WTC11 (cell line): ENCODE data around the gene POU3F2. TPM values are rescaled to one million over a fixed set of nuclear protein-coding genes. Genes with fewer than 3 reads are reported as not detected.

Experiments used
- ATAC-seq: fragments of 200-7000 bp; cut with Tn5 transposase; 2 replicates; pipeline ENCODE4 v1.10.0; 2021; ENCODE audit warnings: mild to moderate bottlenecking, moderate library complexity
- CTCF ChIA-PET: fragments of 300-600 bp; sonication (Branson Sonifier 250); formaldehyde crosslinking; loops from one replicate; lab custom pipeline; 2021; ENCODE audit warnings: antibody characterized with exemption; lab: Charles Lee
- POLR2A ChIA-PET: fragments of 350-600 bp; sonication (Branson Sonifier 250); formaldehyde crosslinking; loops from one replicate; lab custom pipeline; 2021; ENCODE audit warnings: antibody characterized with exemption; lab: Charles Lee
- DNase-seq: peaks from one replicate; pipeline ENCODE4 v3.0.0; 2021; ENCODE audit warnings: low spot score
- H3K27ac Mint-ChIP-seq: 2 replicates; pipeline ENCODE4 v1.8.0; 2021; ENCODE audit warnings: mixed read lengths
- H3K27me3 Mint-ChIP-seq: 2 replicates; pipeline ENCODE4 v1.8.0; 2021; ENCODE audit warnings: low read depth, mild to moderate bottlenecking, moderate library complexity, mixed read lengths
- H3K36me3 Mint-ChIP-seq: 2 replicates; pipeline ENCODE4 v1.8.0; 2021; ENCODE audit warnings: mixed read lengths
- H3K4me1 Mint-ChIP-seq: 2 replicates; pipeline ENCODE4 v1.8.0; 2022; ENCODE audit warnings: mixed read lengths
- H3K4me3 Mint-ChIP-seq: 2 replicates; pipeline ENCODE4 v1.8.0; 2021; ENCODE audit warnings: mild to moderate bottlenecking, moderate library complexity, mixed read lengths
- H3K9me3 Mint-ChIP-seq: 2 replicates; pipeline ENCODE4 v1.8.0; 2021; ENCODE audit warnings: mixed read lengths
- CREB1 ChIP-seq: sonication (generic); formaldehyde crosslinking; IDR thresholded peaks from 2 replicates; pipeline ENCODE4 v1.8.0; 2023; ENCODE audit warnings: mild to moderate bottlenecking, missing genetic modification reagents
- EMX1 ChIP-seq: fragments of 250-450 bp; sonication (Bioruptor Pico); IDR thresholded peaks from 2 replicates; pipeline ENCODE4 v1.8.0; 2021; ENCODE audit warnings: mild to moderate bottlenecking
- FOXP1 ChIP-seq: sonication (generic); formaldehyde crosslinking; IDR thresholded peaks from 2 replicates; pipeline ENCODE4 v1.8.0; 2022; ENCODE audit warnings: missing genetic modification reagents, mild to moderate bottlenecking, moderate library complexity, borderline replicate concordance
- GABPB1 ChIP-seq: sonication (generic); formaldehyde crosslinking; IDR thresholded peaks from 2 replicates; pipeline ENCODE4 v1.8.1; 2023; ENCODE audit warnings: mild to moderate bottlenecking, missing genetic modification reagents
- GTF2I ChIP-seq: fragments of 250-450 bp; sonication (Bioruptor Pico); conservative IDR thresholded peaks from 2 replicates; pipeline ENCODE4 v1.4.0; 2021; ENCODE audit warnings: mild to moderate bottlenecking
- HMGA2 ChIP-seq: fragments of 250-450 bp; sonication (Bioruptor Pico); IDR thresholded peaks from 2 replicates; pipeline ENCODE4 v1.4.0; 2021; ENCODE audit warnings: mild to moderate bottlenecking, moderate library complexity
- JAZF1 ChIP-seq: fragments of 250-450 bp; sonication (Bioruptor Pico); IDR thresholded peaks from 2 replicates; pipeline ENCODE4 v1.9.0; 2021; ENCODE audit warnings: moderate library complexity, mild to moderate bottlenecking, inconsistent platforms
- JUN ChIP-seq: sonication (generic); formaldehyde crosslinking; IDR thresholded peaks from 2 replicates; pipeline ENCODE4 v1.8.0; 2023; ENCODE audit warnings: mild to moderate bottlenecking, missing genetic modification reagents
- MYBL2 ChIP-seq: sonication (generic); formaldehyde crosslinking; IDR thresholded peaks from 2 replicates; pipeline ENCODE4 v1.8.1; 2023; ENCODE audit warnings: mild to moderate bottlenecking, moderate library complexity, missing genetic modification reagents
- NR1H2 ChIP-seq: sonication (generic); formaldehyde crosslinking; IDR thresholded peaks from 2 replicates; pipeline ENCODE4 v1.9.0; 2021; ENCODE audit warnings: mild to moderate bottlenecking, moderate library complexity, missing genetic modification reagents
- TP53 ChIP-seq: sonication (generic); formaldehyde crosslinking; IDR thresholded peaks from 2 replicates; pipeline ENCODE4 v1.8.1; 2023; ENCODE audit warnings: mild to moderate bottlenecking, missing genetic modification reagents
- ZNF232 ChIP-seq: sonication (generic); formaldehyde crosslinking; IDR thresholded peaks from 2 replicates; pipeline ENCODE4 v1.8.0; 2022; ENCODE audit warnings: mild to moderate bottlenecking, missing genetic modification reagents
- total RNA-seq: library from RNA; stranded (reverse); gene quantifications from 3 replicates; pipeline ENCODE4 v1.2.3, GENCODE V29; 2021
- TF ChIP-seq, protein P1 (sequence below): sonication (generic); formaldehyde crosslinking; IDR thresholded peaks from 2 replicates; pipeline ENCODE4 v1.8.1; 2022; ENCODE audit warnings: mild to moderate bottlenecking, missing genetic modification reagents, moderate library complexity, borderline replicate concordance
- TF ChIP-seq, protein P2 (sequence below): fragments of 250-450 bp; sonication (Bioruptor Pico); IDR thresholded peaks from 2 replicates; pipeline ENCODE4 v1.9.0; 2021; ENCODE audit warnings: mild to moderate bottlenecking, borderline replicate concordance
- TF ChIP-seq, protein P3 (sequence below): fragments of 250-450 bp; sonication (Bioruptor Pico); IDR thresholded peaks from 2 replicates; pipeline ENCODE4 v1.9.0; 2021; ENCODE audit warnings: mild to moderate bottlenecking
- TF ChIP-seq, protein P4 (sequence below): sonication (generic); formaldehyde crosslinking; IDR thresholded peaks from 2 replicates; pipeline ENCODE4 v1.8.1; 2023; ENCODE audit warnings: mild to moderate bottlenecking, missing genetic modification reagents, moderate library complexity

The POU3F2 gene
- total RNA-seq, 1 experiment from 2014 or later, result 0.07 TPM

DNA sequence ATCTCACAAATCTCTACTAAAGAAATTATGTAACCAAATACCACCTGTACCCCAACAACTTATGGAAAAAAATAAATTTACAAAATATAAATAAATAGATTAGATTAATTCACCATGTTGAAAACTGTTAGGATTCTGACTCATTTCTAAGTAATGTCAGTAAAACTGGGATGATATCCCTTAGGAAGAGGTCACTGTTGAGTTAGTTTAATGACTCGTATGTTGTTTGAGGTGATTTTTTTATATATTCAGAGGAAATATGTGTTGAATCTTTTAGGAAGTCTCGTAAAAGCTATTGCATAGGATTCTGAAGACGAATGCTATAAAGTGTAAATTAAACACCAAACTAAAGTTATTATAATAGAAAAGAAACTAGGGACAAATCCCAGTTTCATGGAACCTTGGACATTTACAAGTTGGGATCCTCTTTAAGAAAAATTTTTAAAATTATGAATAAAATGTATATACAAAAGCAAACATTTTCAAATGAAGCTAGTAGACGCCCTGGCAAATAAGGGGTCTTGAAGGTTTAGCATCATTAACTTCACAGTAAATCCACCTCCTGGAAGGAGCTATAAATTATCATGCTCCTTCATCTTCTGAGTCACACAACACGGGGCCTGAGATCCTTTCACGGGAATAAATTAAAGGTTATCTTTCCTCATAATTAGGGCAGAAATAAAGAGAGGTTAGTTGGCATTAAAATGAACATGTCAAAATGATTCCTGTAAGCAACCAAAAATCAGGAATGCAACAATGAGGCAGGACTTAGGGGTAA, 37.0 kb upstream of the POU3F2 start (continued):
- TF ChIP-seq GABPB1 (CRISPR knock-in tag), result no peak
- no peak for TF ChIP-seq TP53 (CRISPR knock-in tag)

DNA sequence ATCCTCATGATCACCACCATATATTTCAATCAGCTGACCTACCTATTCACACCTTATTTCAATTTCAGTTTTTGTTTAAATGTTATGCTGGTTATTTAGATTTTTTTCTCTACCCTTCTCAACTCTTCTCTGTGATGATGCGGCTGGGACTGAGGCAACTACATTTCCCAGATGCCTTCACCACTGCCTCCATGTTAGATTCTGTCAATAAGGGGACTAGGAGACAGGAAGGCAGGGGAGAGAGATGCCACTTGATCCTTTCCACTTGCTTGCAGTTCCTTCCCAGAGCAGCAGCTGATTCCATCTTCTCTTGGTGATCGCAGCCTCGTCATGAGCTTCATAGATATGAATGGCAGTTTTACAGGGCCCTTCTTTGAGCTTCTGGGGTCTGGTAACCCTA, 33.5 kb upstream of the POU3F2 start:
- Mint-ChIP-seq H3K4me1 (no peaks in the 10 kb centered on the region), H3K4me3 (no peak overlapping the region), H3K9me3 (peaks cover 13% of the 10 kb centered on the region), H3K27me3 (no peaks in the 10 kb centered on the region), H3K27ac (no peak overlapping the region), H3K36me3 (no peaks in the 10 kb centered on the region)
- CTCF ChIA-PET, result no interaction called here
- TF ChIP-seq JUN (CRISPR knock-in tag), result no peak
- TF ChIP-seq JAZF1 (CRISPR knock-in tag), result no peak
- TF ChIP-seq FOXP1 (CRISPR knock-in tag), result no peak
- TF ChIP-seq, protein P1, sequence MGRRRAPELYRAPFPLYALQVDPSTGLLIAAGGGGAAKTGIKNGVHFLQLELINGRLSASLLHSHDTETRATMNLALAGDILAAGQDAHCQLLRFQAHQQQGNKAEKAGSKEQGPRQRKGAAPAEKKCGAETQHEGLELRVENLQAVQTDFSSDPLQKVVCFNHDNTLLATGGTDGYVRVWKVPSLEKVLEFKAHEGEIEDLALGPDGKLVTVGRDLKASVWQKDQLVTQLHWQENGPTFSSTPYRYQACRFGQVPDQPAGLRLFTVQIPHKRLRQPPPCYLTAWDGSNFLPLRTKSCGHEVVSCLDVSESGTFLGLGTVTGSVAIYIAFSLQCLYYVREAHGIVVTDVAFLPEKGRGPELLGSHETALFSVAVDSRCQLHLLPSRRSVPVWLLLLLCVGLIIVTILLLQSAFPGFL (CRISPR knock-in tag), result no peak
- TF ChIP-seq CREB1 (CRISPR knock-in tag), result no peak
- no peak for TF ChIP-seq HMGA2 (CRISPR knock-in tag)
- no peak for TF ChIP-seq GTF2I (CRISPR knock-in tag)
- no peak for DNase-seq
- POLR2A ChIA-PET, result no interaction called here
- peak; percentile 86 for ATAC-seq

DNA sequence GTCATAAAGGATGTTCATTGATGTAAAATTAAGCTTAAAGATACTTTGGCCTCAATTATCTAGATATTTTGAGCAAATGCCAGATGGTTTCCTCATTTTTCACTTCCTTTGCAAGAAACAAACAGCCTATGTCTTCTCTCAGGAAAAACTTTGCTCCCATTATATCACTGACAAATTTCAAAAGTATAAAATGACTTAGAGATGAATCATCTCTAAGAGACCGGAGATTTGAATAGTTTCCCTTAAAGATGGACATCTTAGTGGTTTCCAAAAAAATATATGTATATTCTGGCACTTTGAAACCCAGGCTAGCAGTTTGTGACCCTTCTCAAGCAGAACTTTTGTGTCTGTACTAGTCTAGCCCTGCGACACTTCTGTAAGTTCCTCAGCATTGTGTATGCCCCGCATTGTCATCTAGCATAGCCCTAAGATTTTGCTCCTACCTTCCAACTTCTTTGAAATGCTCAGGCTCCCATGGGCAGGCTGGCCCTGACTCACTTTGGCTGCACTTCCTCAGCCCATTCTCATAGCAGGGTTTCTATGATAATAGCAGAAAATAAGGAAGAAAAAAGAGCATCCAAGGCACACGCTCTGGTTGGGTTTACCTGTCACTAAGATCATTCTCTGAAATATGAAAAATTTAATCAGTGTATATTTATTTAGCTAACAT, 25.7 kb upstream of the POU3F2 start:
- Mint-ChIP-seq H3K27me3 (no peaks in the 10 kb centered on the region), H3K9me3 (peaks cover 12% of the 10 kb centered on the region), H3K36me3 (no peaks in the 10 kb centered on the region), H3K27ac (no peak overlapping the region), H3K4me3 (no peak overlapping the region), H3K4me1 (no peaks in the 10 kb centered on the region)
- ChIA-PET CTCF (no interaction called here), POLR2A (no interaction called here)
- ATAC-seq, result no peak
- DNase-seq, result no peak
- TF ChIP-seq NR1H2 (CRISPR knock-in tag) (no peak), MYBL2 (CRISPR knock-in tag) (no peak), ZNF232 (CRISPR knock-in tag) (no peak), CREB1 (CRISPR knock-in tag) (no peak), EMX1 (CRISPR knock-in tag) (no peak)
- TF ChIP-seq, protein P2, sequence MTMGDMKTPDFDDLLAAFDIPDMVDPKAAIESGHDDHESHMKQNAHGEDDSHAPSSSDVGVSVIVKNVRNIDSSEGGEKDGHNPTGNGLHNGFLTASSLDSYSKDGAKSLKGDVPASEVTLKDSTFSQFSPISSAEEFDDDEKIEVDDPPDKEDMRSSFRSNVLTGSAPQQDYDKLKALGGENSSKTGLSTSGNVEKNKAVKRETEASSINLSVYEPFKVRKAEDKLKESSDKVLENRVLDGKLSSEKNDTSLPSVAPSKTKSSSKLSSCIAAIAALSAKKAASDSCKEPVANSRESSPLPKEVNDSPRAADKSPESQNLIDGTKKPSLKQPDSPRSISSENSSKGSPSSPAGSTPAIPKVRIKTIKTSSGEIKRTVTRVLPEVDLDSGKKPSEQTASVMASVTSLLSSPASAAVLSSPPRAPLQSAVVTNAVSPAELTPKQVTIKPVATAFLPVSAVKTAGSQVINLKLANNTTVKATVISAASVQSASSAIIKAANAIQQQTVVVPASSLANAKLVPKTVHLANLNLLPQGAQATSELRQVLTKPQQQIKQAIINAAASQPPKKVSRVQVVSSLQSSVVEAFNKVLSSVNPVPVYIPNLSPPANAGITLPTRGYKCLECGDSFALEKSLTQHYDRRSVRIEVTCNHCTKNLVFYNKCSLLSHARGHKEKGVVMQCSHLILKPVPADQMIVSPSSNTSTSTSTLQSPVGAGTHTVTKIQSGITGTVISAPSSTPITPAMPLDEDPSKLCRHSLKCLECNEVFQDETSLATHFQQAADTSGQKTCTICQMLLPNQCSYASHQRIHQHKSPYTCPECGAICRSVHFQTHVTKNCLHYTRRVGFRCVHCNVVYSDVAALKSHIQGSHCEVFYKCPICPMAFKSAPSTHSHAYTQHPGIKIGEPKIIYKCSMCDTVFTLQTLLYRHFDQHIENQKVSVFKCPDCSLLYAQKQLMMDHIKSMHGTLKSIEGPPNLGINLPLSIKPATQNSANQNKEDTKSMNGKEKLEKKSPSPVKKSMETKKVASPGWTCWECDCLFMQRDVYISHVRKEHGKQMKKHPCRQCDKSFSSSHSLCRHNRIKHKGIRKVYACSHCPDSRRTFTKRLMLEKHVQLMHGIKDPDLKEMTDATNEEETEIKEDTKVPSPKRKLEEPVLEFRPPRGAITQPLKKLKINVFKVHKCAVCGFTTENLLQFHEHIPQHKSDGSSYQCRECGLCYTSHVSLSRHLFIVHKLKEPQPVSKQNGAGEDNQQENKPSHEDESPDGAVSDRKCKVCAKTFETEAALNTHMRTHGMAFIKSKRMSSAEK (CRISPR knock-in tag), result no peak
- TF ChIP-seq, protein P3, sequence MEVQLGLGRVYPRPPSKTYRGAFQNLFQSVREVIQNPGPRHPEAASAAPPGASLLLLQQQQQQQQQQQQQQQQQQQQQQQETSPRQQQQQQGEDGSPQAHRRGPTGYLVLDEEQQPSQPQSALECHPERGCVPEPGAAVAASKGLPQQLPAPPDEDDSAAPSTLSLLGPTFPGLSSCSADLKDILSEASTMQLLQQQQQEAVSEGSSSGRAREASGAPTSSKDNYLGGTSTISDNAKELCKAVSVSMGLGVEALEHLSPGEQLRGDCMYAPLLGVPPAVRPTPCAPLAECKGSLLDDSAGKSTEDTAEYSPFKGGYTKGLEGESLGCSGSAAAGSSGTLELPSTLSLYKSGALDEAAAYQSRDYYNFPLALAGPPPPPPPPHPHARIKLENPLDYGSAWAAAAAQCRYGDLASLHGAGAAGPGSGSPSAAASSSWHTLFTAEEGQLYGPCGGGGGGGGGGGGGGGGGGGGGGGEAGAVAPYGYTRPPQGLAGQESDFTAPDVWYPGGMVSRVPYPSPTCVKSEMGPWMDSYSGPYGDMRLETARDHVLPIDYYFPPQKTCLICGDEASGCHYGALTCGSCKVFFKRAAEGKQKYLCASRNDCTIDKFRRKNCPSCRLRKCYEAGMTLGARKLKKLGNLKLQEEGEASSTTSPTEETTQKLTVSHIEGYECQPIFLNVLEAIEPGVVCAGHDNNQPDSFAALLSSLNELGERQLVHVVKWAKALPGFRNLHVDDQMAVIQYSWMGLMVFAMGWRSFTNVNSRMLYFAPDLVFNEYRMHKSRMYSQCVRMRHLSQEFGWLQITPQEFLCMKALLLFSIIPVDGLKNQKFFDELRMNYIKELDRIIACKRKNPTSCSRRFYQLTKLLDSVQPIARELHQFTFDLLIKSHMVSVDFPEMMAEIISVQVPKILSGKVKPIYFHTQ (CRISPR knock-in tag), result no peak
- TF ChIP-seq, protein P4, sequence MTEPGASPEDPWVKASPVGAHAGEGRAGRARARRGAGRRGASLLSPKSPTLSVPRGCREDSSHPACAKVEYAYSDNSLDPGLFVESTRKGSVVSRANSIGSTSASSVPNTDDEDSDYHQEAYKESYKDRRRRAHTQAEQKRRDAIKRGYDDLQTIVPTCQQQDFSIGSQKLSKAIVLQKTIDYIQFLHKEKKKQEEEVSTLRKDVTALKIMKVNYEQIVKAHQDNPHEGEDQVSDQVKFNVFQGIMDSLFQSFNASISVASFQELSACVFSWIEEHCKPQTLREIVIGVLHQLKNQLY (CRISPR knock-in tag), result no peak
